SU-DHL-6 (cell line): ENCODE results near the gene SPINT2.

Experiments
- CTCF ChIP-seq: fragments of 200-600 bp; sonication (generic); IDR thresholded peaks from one replicate; pipeline ENCODE4 v1.5.1; 2017; ENCODE audit warnings: antibody characterized with exemption, mild to moderate bottlenecking, low read length, moderate library complexity; ENCODE audit not compliant: insufficient read depth, poor library complexity, severe bottlenecking
- EZH2phosphoT487 ChIP-seq: fragments of 200-600 bp; sonication (generic), shearing (Covaris generic); conservative IDR thresholded peaks from 2 replicates; pipeline ENCODE4 v1.6.1; 2018; ENCODE audit warnings: mild to moderate bottlenecking, antibody characterized with exemption, low read length, moderate library complexity, mixed read lengths

GRCh38 chr19:38250821-38251563 is 13.4 kb upstream of the SPINT2 start:
- TF ChIP-seq CTCF, result no peak
- no peak for TF ChIP-seq EZH2phosphoT487
